ENCODE results near the gene PDIA2.

DNA sequence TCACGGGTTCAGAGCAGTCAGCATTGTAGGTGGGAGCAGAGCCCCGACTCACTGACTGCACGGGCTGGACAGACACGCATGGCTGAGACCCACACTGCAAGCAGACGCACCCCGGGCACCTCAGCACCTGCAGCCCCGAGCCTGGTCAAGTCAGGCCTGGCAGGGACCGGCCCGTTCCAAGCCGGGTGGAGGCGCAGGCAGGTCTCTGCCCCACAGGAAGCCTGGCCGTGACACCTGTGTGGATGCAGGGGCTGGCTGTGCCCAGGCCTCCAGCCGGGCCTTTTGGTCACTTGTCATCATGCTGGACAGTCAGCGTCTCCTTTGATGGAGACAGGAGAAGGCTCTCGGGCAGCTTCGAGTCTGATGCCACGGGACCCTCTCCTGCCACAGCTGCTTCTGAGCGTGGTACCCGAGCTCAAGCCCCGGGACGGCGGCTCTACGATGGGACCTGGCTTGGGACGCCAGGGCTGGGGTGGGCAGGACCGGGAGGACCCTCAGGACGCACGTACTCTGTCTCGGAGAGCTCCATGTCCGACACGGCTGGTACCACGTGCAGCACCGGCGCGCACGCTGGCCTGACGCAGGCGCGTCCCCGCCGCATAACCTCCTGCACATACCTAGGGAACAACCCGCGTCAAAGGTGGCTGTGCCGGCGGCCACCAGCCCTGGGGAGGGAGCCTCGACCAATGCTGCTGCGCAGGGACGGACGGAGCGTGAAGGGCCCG lies 7.9 kb downstream of the PDIA2 start:
- TF ChIP-seq EZH2 (IDR thresholded peaks at IDR 0.05; ENCODE audit: insufficient read depth, poor library complexity, severe bottlenecking) (no peak), EZH2phosphoT487 (IDR thresholded peaks at IDR 0.05; ENCODE audit: insufficient read depth, low read depth) (no peak)

Data from GM23248 (cell line).